Peyer's patch (tissue), 4 donors: ENCODE data around the gene LRIG3. TPM values are rescaled to one million over a fixed set of nuclear protein-coding genes. Genes with fewer than 3 reads are reported as not detected.
A peak's percentile ranks its signal among the peaks of the same experiment; 100 is the strongest.

Experiments
- DNase-seq, 3 donors: peaks; one replicate each; pipeline ENCODE4 v3.0.0-alpha.2; 2017 to 2019
- H3K27ac ChIP-seq, 4 donors: fragments of 200-600 bp; sonication (generic); one replicate each; pipeline ENCODE4 v1.5.1; 2016 to 2019
- H3K27me3 ChIP-seq, 2 donors: fragments of 200-600 bp; sonication (generic); one replicate each; pipeline ENCODE4 v1.5.1; 2019
- H3K36me3 ChIP-seq, 3 donors: fragments of 200-600 bp; sonication (generic); one replicate each; pipeline ENCODE4 v1.5.1; 2016 to 2019
- H3K4me1 ChIP-seq, 4 donors: fragments of 200-600 bp; sonication (generic); one replicate each; pipeline ENCODE4 v1.5.1; 2016 to 2019
- H3K4me3 ChIP-seq, 4 donors: fragments of 200-600 bp; sonication (generic); 1 replicate in 3 of 4; 2 replicates in 1 of 4; pipeline ENCODE4 v1.5.1; 2016 to 2019; ENCODE audit warnings: mild to moderate bottlenecking in 1 of 4
- H3K9me3 ChIP-seq, 4 donors: fragments of 200-600 bp; sonication (generic); one replicate each; pipeline ENCODE4 v1.5.1; 2016 to 2019; ENCODE audit warnings: mild to moderate bottlenecking in 1 of 4
- POLR2A ChIP-seq, 2 donors: fragments of 450-650 bp; IDR thresholded peaks; one replicate each; pipeline ENCODE4 v1.5.1; 2017; ENCODE audit warnings: antibody characterized with exemption in 2 of 2, mild to moderate bottlenecking in 2 of 2, moderate library complexity in 2 of 2
- total RNA-seq, 4 donors: library from RNA; depleted of rRNA; stranded (reverse); fragments of >200 nt; gene quantifications; one replicate each; pipeline ENCODE4 v1.1.0, GENCODE V29; 2016
- TF ChIP-seq, protein P1 (sequence below), 6 experiments: fragments of 450-650 bp in 4 of 6; fragments of 200-600 bp in 2 of 6; sonication (generic) in 1 of 6; IDR thresholded peaks; one replicate each; pipeline ENCODE4 v1.5.1; 2017 to 2019; ENCODE audit warnings: antibody characterized with exemption in 6 of 6, mild to moderate bottlenecking in 3 of 6, moderate library complexity in 1 of 6

The LRIG3 gene
- total RNA-seq, 4 donors from 2014 or later = 56.9 to 136 (median 69.8) TPM

GRCh38 chr12:58918469-58918844 lies 1.8 kb downstream of the LRIG3 start:
- no peaks in the 10 kb centered on the region for H3K9me3 ChIP-seq
- H3K4me1 ChIP-seq = peaks cover 0 to 16% (median 0%) of the 10 kb centered on the region in 4 donors

GRCh38 chr12:58917699-58918468 lies 2.4 kb downstream of the LRIG3 start:
- Histone ChIP-seq H3K9me3 (no peaks in the 10 kb centered on the region), H3K27ac (peak overlapping the region in 3 of 4 donors; percentile 73 to 98 (median 89)), H3K4me3 (peak overlapping the region in 3 of 4 donors; percentile 55 to 85 (median 83)), H3K27me3 (no peaks in the 10 kb centered on the region), H3K4me1 (peaks cover 0 to 16% (median 0%) of the 10 kb centered on the region in 4 donors), H3K36me3 (no peaks in the 10 kb centered on the region)
- TF ChIP-seq, protein P1, sequence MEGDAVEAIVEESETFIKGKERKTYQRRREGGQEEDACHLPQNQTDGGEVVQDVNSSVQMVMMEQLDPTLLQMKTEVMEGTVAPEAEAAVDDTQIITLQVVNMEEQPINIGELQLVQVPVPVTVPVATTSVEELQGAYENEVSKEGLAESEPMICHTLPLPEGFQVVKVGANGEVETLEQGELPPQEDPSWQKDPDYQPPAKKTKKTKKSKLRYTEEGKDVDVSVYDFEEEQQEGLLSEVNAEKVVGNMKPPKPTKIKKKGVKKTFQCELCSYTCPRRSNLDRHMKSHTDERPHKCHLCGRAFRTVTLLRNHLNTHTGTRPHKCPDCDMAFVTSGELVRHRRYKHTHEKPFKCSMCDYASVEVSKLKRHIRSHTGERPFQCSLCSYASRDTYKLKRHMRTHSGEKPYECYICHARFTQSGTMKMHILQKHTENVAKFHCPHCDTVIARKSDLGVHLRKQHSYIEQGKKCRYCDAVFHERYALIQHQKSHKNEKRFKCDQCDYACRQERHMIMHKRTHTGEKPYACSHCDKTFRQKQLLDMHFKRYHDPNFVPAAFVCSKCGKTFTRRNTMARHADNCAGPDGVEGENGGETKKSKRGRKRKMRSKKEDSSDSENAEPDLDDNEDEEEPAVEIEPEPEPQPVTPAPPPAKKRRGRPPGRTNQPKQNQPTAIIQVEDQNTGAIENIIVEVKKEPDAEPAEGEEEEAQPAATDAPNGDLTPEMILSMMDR (IDR thresholded peaks at IDR 0.05) = no peak
- TF ChIP-seq POLR2A (IDR thresholded peaks at IDR 0.05) = no peak
- DNase-seq = no peak

More at GRCh38 chr12:58918469-58918844, 1.8 kb downstream of the LRIG3 start:
- DNase-seq = no peak
- H3K27me3 ChIP-seq = no peaks in the 10 kb centered on the region
- H3K27ac ChIP-seq = peak overlapping the region in 3 of 4 donors; percentile 44 to 98 (median 89)
- H3K36me3 ChIP-seq = no peaks in the 10 kb centered on the region
- TF ChIP-seq POLR2A (IDR thresholded peaks at IDR 0.05) = no peak
- TF ChIP-seq, protein P1 (IDR thresholded peaks at IDR 0.05) = no peak
- peak overlapping the region in 3 of 4 donors; percentile 55 to 85 (median 83) for H3K4me3 ChIP-seq

- peak in 1 of 3 donors; percentile 49 for DNase-seq
- Histone ChIP-seq H3K36me3 (peaks cover 0 to 6% (median 0%) of the 10 kb centered on the region in 3 donors), H3K4me3 (peak overlapping the region in 2 of 4 donors; percentile 83 to 85)
These were observed 3.3 kb downstream of the LRIG3 start for GRCh38 chr12:58916921-58917511.

DNA sequence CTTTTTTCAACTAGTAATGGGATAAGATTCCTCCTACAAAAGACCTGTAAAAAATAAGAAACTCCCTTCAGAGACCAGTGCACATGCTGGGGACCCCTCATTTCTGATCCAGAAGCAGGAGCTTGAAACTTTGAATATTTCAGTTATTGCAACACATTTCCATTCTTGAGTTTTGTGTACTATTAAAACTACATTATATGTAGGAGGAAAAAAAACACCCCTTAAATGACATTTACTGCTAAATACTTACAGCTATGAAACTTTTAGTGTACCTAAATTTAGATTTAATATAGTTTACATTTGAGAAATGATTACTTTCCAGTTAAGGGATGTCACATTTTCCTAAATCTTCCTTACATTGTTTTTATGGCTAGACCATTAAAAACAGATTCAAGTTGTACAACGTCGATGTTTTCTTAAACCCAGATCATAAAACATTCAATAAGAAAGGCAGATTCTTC lies 4.1 kb downstream of the LRIG3 start:
- H3K4me3 ChIP-seq = peak overlapping the region in 2 of 4 donors; percentile 83 to 85
- TF ChIP-seq, protein P1 (IDR thresholded peaks at IDR 0.05) = no peak
- no peak for TF ChIP-seq POLR2A (IDR thresholded peaks at IDR 0.05)
- no peaks in the 10 kb centered on the region for H3K27me3 ChIP-seq
- H3K4me1 ChIP-seq = peaks cover 0 to 16% (median 0%) of the 10 kb centered on the region in 4 donors
- no peak for DNase-seq
- peaks cover 0 to 9% (median 0%) of the 10 kb centered on the region in 3 donors for H3K36me3 ChIP-seq
- peak overlapping the region in 2 of 4 donors; percentile 89 to 98 for H3K27ac ChIP-seq
- no peaks in the 10 kb centered on the region for H3K9me3 ChIP-seq

More at GRCh38 chr12:58916921-58917511, 3.3 kb downstream of the LRIG3 start:
- no peaks in the 10 kb centered on the region for H3K9me3 ChIP-seq
- H3K4me1 ChIP-seq = peaks cover 0 to 16% (median 0%) of the 10 kb centered on the region in 4 donors
- H3K27ac ChIP-seq = peak overlapping the region in 3 of 4 donors; percentile 73 to 98 (median 89)
- no peaks in the 10 kb centered on the region for H3K27me3 ChIP-seq
- no peak for TF ChIP-seq POLR2A (IDR thresholded peaks at IDR 0.05)

DNA sequence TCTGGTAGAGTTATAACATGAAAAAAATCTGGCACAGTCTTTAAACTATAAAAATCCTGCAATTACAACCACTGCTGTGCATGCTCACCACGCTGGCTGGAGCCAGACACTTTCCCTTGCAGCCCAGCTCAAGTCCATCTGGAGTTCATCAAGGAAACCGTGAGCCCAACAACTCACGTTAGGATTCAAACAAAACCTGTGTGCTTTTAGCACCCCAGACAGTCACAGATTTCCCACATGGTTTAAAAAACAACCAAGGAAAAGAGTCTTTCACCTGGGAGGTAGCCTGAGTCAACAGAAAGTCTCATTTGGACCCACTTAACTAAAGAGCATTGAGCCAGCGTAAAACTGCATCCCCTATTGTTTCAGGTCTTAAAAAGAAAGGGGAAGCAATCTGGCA lies 4.7 kb downstream of the LRIG3 start:
- peak in 1 of 3 donors; percentile 56 for DNase-seq
- peaks cover 0 to 16% (median 0%) of the 10 kb centered on the region in 4 donors for H3K4me1 ChIP-seq
- TF ChIP-seq, protein P1 (IDR thresholded peaks at IDR 0.05) = no peak
- no peak for TF ChIP-seq POLR2A (IDR thresholded peaks at IDR 0.05)

More for the DNA sequence above, 4.7 kb downstream of the LRIG3 start:
- H3K4me3 ChIP-seq = peak overlapping the region in 2 of 4 donors; percentile 7 to 83
- H3K36me3 ChIP-seq = peaks cover 0 to 14% (median 0%) of the 10 kb centered on the region in 3 donors
- no peaks in the 10 kb centered on the region for H3K9me3 ChIP-seq
- peak overlapping the region in 3 of 4 donors; percentile 41 to 98 (median 89) for H3K27ac ChIP-seq
- H3K27me3 ChIP-seq = no peaks in the 10 kb centered on the region
